Mesothelial cell of epicardium (in vitro differentiated cells): ENCODE data around the gene GALNT2. TPM values are rescaled to one million over a fixed set of nuclear protein-coding genes. Genes with fewer than 3 reads are reported as not detected.

Source experiments
- DNase-seq, 2 experiments: peaks; one replicate each; pipeline ENCODE4 v3.0.0; 2021; ENCODE audit warnings: low spot score in 2 of 2; ENCODE audit not compliant: unreplicated experiment in 2 of 2
- H3K27ac Mint-ChIP-seq: 2 replicates; pipeline ENCODE4 v1.8.0; 2021; ENCODE audit warnings: mixed read lengths
- H3K27me3 Mint-ChIP-seq: 2 replicates; pipeline ENCODE4 v1.8.0; 2021; ENCODE audit warnings: low read depth, mixed read lengths
- H3K36me3 Mint-ChIP-seq: 2 replicates; pipeline ENCODE4 v1.8.0; 2021; ENCODE audit warnings: mixed read lengths
- H3K4me1 Mint-ChIP-seq: 2 replicates; pipeline ENCODE4 v1.8.0; 2021; ENCODE audit warnings: mixed read lengths
- H3K4me3 Mint-ChIP-seq: 2 replicates; pipeline ENCODE4 v1.8.0; 2021; ENCODE audit warnings: mild to moderate bottlenecking, moderate library complexity, mixed read lengths
- H3K9me3 Mint-ChIP-seq: 2 replicates; pipeline ENCODE4 v1.8.0; 2021; ENCODE audit warnings: mixed read lengths
- total RNA-seq: library from RNA; stranded (reverse); gene quantifications from 3 replicates; pipeline ENCODE4 v1.2.1, GENCODE V29; 2021
- TF ChIP-seq, protein P1 (sequence below): fragments of 200-600 bp; sonication (generic); IDR thresholded peaks from one replicate; pipeline ENCODE4 v1.5.0; 2021; ENCODE audit warnings: antibody characterized with exemption; ENCODE audit not compliant: unreplicated experiment

Gene GALNT2
- total RNA-seq, 1 donor from 2014 or later = 48.3 TPM

DNA sequence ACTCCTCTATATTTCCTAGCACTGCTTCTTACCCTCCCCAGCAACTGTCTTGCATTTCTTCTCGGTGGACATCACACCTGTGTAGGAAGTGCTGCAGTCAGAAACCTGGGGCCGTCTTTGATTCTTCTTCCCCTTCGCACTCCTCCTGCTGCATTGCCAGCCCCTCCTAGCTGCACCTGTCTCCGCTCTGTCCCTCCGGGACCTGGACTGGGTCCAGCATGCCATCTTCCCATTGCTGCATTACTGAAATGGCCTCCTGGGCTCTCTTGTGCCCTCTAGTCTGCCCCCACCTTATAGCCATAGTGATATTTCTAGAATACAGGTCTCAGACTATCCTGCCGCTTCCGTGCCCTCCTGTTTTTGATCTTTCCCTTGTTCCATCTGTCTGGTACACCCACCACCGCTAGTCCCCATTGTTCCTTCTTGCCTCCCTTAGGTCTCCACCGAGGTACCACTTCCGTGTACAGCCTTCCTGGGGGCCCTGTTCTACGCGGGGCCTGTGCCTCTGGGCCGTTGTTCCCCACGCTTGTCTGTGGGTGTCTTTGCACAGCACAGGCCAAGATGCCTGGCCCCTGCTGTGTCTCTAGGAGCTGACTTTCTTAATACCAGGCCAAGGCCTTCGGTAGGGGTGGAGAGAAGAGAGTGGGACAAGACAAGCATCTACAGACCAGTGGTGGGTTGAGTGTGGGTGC is 107.6 kb downstream of the GALNT2 start:
- Mint-ChIP-seq H3K9me3 (no peaks in the 10 kb centered on the region), H3K4me3 (no peak overlapping the region), H3K4me1 (peaks cover 3% of the 10 kb centered on the region), H3K27ac (no peak overlapping the region), H3K36me3 (peaks cover 12% of the 10 kb centered on the region), H3K27me3 (no peaks in the 10 kb centered on the region)
- DNase-seq = no peak
- TF ChIP-seq, protein P1, sequence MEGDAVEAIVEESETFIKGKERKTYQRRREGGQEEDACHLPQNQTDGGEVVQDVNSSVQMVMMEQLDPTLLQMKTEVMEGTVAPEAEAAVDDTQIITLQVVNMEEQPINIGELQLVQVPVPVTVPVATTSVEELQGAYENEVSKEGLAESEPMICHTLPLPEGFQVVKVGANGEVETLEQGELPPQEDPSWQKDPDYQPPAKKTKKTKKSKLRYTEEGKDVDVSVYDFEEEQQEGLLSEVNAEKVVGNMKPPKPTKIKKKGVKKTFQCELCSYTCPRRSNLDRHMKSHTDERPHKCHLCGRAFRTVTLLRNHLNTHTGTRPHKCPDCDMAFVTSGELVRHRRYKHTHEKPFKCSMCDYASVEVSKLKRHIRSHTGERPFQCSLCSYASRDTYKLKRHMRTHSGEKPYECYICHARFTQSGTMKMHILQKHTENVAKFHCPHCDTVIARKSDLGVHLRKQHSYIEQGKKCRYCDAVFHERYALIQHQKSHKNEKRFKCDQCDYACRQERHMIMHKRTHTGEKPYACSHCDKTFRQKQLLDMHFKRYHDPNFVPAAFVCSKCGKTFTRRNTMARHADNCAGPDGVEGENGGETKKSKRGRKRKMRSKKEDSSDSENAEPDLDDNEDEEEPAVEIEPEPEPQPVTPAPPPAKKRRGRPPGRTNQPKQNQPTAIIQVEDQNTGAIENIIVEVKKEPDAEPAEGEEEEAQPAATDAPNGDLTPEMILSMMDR = no peak

DNA sequence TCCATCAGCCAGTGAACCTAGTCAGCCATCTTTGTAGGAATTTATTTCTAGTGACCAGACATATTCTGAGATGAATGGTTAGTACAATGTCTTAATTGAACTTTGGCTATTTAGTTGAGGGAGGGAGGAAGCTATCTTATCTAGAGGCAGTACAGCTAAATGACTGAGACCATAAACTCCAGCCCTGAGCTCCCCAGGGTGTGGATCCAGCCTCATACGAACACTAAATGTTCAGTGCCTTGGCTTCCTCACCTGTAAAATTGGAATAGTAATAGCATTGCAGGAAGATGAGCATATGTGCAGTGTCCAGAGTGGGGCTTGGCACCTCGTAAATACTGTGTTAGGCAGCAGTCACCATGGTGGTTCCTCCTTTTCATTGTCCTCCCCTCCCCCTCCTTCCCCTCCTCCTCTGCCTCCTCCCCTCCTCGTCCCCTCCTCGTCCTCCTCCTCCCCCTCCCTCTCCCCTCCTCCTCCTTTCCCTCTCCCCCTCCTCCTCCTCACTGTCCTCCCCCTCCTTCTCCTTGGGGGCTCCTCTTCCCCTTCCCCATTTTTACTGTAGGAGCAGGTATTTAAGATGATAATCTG is 108.2 kb downstream of the GALNT2 start:
- H3K36me3 Mint-ChIP-seq = peaks cover 15% of the 10 kb centered on the region
- no peaks in the 10 kb centered on the region for H3K9me3 Mint-ChIP-seq
- peaks cover 3% of the 10 kb centered on the region for H3K4me1 Mint-ChIP-seq
- H3K4me3 Mint-ChIP-seq = no peak overlapping the region
- TF ChIP-seq, protein P1 = no peak
- H3K27me3 Mint-ChIP-seq = no peaks in the 10 kb centered on the region
- H3K27ac Mint-ChIP-seq = no peak overlapping the region
- DNase-seq = no peak

DNA sequence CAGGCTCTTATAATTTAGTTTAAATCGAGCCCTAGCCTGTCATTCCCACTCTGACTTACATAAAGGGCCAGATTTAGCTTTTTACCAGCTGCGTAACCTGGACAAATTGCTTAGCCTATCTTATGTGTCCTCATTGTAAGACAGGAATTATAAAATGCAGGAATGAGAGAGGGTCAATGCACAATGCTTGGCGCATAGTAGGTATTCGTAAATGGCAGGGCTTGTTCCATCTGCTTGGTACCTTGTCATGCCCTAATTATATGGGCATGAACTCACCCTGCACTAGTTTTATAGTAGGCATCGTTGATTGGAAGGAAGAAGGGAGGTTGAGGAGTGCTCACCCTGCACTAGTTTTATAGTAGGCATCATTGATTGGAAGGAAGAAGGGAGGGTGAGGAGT is 108.8 kb downstream of the GALNT2 start:
- Mint-ChIP-seq H3K36me3 (peaks cover 18% of the 10 kb centered on the region), H3K27me3 (no peaks in the 10 kb centered on the region), H3K4me3 (no peak overlapping the region), H3K27ac (no peak overlapping the region), H3K9me3 (no peaks in the 10 kb centered on the region), H3K4me1 (no peaks in the 10 kb centered on the region)
- TF ChIP-seq, protein P1 = no peak
- DNase-seq = no peak

DNA sequence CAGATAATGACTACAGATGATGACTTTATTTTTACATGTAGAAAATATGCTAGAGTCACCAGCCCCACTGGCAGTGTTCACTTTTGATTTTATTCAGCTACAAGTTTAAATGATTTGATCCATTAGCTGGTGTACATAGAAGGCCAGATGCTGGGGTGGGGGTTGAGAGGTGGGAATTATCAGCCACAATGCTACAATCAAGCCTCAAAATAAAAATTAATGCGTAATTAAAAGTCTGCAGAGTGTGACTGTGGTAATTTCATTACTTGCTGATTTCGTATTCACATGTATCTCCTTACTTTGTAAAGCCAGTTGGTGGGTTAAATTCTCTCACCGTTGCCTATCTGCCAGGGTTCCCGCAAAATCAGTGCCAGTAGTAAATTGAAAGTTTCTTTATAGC is 109.3 kb downstream of the GALNT2 start:
- no peaks in the 10 kb centered on the region for H3K9me3 Mint-ChIP-seq

DNA sequence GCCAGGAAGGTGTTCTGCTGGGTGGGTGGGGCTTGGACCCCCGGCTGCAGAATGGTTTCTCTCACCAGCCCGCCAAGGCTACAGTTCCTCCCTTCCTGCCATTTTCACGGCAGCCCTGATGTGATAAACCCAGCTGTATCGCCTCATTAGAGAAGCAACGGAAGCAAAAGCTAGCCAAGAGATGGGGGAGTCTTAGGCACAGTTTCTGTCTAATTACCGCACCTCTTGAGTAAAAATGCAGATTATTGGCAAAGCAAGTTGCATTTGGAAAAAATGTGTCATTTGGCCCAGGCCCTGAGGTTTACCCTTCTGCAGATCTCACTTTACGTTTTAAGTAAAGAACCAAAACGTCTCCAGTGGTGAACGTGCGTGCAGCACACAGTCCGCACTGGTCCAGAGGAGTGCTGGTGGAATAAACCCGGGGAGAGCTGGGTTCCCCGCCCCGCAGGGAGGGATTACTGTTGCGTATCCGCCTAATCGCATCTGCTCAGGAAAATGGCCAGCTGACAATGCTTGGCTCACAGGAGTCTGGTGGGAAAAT is 109.9 kb downstream of the GALNT2 start:
- Mint-ChIP-seq H3K36me3 (peaks cover 18% of the 10 kb centered on the region), H3K27ac (no peak overlapping the region), H3K4me1 (no peaks in the 10 kb centered on the region), H3K9me3 (no peaks in the 10 kb centered on the region), H3K27me3 (no peaks in the 10 kb centered on the region), H3K4me3 (no peak overlapping the region)
- TF ChIP-seq, protein P1 = no peak
- no peak for DNase-seq

More for the DNA sequence above, 109.3 kb downstream of the GALNT2 start:
- Mint-ChIP-seq H3K4me1 (no peaks in the 10 kb centered on the region), H3K27ac (no peak overlapping the region), H3K4me3 (no peak overlapping the region), H3K36me3 (peaks cover 18% of the 10 kb centered on the region), H3K27me3 (no peaks in the 10 kb centered on the region)
- TF ChIP-seq, protein P1 = no peak
- no peak for DNase-seq
